Activated T-helper 9 cell treated with anti-CD3 and anti-CD28 coated beads, Interleukin-2, amount 50 U/mL, for 16 hours (primary cell): ENCODE data around the gene CD1B.
"Not testable (repeated sequence)": the region's sequence is repeated elsewhere in the genome, so short reads cannot be mapped to it uniquely, and the experiment has no call there.

Experiments used
- DNase-seq: peaks from one replicate; pipeline ENCODE4 v3.0.0-alpha.2; 2020; ENCODE audit warnings: low read depth

Gene CD1B

DNA sequence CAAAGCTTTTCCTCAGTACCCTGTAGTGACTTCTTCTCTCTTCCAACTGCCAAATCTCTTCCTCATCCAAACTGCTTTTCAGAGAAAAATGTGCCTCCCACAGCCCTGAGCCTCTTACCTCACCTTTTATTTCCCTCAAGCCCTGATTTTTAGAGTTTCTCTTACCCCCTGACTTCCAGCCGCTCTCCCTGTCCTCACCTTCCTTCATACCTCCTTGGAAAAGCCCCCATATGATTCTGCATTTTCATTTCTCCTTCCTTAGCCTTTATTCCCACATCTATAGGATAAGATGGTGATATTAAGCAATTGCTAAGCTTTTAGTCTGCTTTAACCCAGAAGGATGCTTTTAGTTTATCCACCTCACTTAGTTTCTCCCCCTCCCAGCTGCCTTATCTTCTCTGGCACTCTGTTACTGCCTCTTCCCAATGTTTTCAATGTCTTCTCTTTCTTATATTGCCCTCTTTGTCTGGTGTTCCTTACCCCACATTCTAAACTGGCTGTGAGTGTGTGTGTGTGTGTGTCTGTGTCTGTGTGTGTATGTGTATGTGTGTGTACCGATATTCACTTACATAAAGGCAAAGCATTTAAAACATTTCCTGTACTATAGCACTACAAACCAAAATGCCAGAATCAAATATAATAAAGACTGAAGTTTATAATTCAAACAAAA, at the start of gene CD1B:
Gene CD1B, minus strand, starts transcription at position 51 of the 670 bp plus-strand sequence. CDS start 108 bp downstream, outside the sequence.
- DNase-seq: no peak

DNA sequence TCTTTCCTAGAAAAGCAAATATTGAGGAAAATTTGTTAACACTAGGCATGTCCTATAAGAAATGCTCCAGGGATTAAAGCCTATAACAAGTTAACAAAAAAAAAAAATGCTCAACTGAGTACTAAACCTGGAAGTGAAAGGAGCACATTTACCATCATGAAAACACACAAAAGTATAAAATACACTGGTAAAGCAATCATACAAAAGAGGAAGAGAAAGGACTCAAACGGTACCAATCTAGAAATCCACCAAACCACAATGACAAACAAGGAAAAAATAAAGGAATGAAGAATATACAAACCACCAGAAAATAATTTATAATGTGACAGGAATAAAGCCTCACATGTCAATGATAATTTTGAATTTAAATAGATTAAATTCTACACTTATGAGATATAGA, 43.5 kb upstream of the CD1B start:
- no peak for DNase-seq

DNA sequence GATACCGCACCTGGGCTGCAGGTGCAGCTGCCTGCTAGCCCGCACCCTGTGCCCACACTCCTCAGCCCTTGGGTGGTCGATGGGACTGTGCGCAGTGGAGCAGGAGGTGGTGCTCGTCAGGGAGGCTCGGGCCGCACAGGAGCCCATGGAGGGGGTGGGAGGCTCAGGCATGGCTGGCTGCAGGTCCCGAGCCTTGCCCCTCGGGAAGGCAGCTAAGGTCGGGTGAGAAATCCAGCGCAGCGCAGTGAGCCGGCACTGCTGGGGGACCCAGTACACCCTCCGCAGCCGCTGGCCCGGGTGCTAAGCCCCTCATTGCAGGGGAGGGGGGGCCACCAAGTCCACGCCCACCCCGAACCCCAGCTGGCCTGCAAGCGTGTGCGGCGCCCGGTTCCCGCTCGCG, 42.8 kb upstream of the CD1B start:
- DNase-seq: not testable (repeated sequence)

DNA sequence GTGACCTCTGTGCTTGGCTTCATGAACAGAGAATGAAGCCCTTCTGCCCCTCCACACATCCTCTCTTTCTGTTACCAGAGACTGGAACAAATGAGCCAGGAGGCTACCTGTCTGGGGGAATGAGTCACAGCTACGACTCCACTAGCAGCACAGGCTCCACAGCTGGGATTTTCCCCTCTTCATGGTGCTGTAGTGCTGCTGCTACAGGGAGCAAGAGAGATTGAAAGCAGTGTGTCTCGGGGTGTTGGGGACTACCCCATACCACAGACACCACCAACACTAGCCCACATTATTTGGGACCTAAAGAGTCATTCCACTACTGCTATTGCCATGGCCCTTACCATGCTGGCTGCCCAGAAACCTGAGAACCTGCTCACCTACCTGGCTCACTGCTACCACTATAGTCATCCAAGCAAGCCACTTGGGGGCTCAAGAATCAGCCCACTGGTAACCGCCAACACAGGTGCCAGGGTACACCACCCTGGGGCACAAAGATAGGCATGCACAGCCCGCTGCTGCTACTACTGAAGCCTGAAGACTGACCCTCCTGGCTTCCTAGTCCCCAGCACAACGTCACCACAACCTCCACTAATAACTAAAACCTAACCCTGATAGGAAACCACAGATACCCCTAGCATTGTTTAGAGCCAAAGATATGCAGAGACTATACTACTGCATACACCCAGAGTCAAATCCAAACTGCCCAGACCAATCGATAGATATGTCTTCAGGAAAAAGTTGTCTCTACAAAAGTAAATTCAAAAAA, 40.0 kb upstream of the CD1B start:
- DNase-seq: no peak

DNA sequence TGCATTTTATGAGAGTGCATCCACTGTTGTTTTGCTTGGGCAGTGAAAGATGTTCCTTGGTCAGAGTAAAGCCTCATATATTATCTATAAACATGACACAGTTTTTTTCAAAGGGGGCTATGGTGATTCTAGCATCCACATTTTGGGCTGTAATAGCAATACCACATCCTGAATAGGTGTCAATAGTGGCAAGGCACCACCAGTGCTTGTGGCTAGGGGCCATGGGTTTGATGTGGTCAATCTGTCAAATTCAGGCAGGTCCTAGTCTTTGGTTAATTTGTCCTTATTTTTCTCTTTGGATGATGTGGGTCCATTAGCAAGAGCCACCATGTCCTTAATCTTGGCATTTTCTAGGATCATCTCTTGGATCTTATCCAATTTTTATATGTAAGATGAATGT, 35.5 kb upstream of the CD1B start:
- no peak for DNase-seq

DNA sequence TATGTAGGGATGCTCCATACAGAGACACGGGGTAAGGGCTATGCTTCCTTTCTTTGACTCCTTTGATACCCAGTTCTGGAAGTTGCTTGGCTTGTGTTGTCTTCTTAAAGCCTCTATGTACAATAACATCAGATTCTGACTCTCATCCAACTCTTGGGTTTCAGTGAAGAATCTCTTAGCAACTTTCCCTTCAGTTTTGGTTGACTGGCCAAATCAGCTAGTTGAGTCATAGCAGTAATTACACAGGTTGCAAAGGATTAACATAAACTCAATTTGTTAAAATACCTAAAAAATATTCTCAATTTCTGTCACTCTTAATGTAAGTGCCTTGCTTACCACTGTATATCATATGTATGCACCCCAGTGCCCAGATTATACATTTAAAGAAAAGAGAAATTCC, 31.6 kb upstream of the CD1B start:
- no peak for DNase-seq

DNA sequence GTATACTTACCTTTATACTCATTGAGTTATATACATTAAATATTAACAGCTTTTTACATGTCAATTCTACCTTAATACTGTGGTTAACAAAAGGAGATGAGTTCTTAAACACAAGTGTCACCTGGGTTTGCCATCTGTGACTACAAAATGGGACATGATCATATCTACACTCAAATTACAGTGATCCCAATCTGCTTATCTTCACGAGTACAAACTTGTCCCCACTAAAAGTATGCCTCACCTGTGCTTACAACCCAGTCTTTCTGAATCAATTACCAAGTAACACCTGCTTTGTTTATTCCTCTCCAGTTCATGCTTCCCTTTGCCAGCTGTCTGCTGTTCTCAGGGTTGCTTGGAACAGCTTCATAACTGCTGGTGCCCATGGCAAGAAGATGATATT, 31.2 kb upstream of the CD1B start:
- DNase-seq: no peak

DNA sequence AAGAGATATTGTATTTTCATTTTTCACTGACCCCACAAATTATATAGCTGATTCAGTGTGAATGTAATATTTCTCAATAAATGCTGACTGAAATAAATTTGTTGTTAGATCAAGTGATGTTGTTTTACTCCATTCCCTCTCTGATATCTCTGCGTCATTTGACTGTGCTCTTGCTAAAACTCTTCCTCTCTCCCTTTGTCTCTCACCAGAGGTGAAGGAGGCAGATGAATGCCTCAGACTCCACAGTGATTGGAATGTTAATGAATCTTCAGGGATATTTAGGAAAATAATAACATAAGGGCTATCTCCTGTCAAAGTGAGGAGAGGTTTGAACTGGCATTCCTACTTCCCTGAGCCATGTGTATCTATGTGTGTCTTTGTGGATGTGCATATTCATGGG, 26.1 kb upstream of the CD1B start:
- no peak for DNase-seq

DNA sequence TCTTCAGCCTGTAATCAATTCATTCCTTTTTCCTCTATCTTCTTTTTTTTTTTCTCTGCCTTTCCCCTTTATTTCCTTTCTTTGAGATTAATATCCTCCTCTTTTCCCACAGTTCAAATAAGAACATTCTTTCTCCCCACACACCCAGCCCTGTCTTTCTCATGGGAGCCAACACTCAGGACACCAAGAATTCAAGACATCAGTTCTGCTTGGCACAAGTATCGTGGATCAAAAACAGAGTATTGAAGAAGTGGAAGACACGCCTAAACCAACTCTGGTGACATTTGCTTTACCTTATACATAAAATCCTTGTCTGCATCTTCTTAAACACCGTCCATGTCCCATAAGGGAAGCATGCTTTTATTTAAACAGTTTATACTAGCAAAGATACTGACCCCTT, 25.3 kb upstream of the CD1B start:
- DNase-seq: no peak

DNA sequence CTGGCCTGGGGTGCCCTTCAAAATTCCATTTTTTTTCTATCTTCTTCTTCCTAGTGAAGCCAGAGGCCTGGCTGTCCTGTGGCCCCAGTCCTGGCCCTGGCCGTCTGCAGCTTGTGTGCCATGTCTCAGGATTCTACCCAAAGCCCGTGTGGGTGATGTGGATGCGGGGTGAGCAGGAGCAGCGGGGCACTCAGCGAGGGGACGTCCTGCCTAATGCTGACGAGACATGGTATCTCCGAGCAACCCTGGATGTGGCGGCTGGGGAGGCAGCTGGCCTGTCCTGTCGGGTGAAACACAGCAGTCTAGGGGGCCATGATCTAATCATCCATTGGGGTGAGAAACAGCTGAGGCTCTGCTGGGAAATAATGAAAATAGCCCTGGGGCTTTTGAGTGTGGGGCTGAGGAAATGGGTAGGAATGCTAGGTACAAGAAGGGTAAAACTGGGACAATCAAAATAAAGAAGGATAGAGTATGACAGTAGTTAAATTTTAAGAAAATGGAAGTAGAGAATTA, 24.5 kb upstream of the CD1B start:
- DNase-seq: no peak

DNA sequence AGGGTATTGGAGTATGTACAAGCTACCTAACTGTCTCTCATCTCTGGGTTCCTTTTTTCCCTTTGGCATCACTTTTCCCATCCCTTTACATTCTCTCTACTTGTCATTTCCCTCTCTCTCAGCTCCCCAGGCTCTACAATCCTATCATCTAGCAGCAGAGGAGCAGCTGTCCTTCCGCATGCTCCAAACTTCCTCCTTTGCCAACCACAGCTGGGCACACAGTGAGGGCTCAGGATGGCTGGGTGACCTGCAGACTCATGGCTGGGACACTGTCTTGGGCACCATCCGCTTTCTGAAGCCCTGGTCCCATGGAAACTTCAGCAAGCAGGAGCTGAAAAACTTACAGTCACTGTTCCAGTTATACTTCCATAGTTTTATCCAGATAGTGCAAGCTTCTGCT, 22.9 kb upstream of the CD1B start:
- no peak for DNase-seq

DNA sequence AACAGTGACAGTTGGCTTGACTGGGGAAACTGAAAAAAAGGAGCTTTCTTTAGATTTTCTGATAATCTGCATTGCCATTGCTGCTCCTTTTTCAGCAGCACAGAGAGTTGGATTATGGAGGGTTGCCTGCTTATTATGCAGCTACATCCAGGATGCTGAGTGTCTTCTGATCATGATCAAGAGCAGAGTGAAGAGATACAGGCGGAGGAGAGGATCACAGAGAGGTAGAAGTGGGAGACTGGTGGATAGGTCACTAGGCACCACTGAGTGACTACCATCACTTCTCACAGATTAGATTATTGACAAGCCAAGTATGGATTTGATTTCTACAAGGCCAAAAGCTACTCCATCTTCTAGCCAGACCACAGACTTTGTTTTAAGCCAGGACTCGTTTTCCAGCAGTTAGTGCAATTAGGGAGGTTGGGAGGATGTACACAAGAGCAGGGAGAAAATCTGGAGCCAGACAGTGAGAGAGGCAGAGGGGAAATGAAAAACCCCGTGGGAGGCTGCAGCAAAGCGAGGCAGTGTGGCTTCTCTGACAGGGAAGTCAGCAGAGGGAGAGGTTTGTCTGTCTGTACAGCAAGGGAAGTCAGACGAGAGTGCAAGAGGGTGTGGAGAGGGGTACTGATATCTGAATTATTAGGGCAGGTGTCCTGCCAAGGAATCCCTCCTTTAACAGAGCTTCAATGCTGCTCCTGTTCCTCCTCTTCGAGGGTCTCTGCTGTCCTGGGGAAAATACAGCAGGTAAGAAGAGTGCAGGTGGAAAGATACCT, 22.2 kb upstream of the CD1B start, which contains the start of gene CD1E:
Gene CD1E, plus strand, starts transcription at position 592 of the 773 bp plus-strand sequence. Its CDS starts 95 bp downstream, at position 687.
- DNase-seq: no peak

DNA sequence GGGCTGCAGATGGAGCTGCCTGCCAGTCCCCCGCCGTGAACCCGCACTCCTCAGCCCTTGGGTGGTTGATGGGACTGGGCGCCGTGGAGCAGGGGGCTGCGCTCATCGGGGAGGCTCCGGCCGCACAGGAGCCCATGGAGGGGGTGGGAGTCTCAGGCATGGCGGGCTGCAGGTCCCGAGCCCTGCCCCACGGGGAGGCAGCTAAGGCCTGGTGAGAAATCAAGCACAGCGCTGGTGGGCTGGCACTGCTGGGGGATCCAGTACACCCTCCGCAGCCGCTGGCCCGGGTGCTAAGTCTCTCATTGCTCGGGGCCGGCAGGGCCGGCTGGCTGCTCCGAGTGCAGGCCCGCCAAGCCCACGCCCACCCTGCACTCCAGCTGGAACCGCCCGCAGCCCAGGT, 17.6 kb upstream of the CD1B start:
- DNase-seq: not testable (repeated sequence)

DNA sequence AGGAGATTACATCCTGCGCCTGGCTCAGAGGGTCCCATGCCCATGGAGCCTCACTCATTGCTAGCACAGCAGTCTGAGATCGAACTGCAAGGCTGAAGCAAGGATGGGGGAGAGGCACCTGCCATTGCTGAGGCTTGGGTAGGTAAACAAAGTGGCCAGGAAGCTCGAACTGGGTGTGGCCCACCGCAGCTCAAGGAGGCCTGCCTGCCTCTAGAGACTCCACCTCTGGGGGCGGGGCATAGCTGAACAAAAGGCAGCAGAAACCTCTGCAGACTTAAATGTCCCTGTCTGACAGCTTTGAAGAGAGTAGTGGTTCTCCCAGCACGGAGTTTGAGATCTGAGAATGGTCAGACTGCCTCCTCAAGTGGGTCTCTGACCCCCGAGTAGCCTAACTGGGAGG, 5.1 kb upstream of the CD1B start:
- DNase-seq: not testable (repeated sequence)

DNA sequence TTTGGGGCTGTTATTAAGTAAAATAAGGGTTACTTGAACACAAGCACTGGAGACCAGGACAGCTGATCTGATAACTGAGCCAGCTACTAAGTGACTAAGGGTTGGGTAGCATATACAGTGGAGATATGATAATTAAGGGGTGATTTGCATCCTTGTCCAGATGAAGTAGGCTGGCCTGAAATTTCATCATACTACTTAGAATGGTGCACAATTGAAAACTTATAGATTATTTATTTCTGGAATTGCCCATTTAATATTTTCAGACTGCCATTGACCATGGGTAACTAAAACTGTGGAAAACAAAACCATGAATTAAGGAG, 3.8 kb upstream of the CD1B start:
- DNase-seq: no peak

DNA sequence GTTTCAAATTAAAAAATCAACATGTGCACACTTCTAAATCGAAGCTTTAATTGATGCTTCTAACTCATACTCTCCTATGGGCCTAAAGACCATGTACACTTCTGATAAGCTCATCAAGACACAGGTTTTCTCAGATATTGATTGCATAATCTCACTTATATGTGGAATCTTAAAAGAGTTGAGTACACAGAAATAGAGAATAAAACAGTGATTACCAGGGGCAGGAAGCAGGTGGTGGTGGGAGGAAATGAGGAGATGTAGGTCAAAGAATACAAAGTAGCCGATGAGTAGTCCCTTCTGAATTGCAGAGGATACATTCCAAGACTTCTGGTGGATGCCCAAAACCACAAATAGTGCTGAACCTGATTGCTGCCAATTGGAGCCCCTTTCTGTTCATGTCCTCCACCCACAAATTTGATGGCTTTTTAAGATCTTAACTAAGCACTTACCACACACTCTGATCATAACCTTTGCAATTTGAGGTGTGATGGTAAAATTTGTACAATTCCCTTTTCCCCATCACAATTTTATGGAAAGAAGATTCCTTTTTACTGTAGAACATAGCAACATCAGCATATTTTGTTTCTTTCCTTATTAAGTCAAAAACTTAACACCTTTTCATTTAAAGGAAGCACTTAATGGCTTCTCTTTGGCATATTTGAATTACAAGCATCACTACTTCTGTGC, 3.3 kb upstream of the CD1B start:
- DNase-seq: no peak

DNA sequence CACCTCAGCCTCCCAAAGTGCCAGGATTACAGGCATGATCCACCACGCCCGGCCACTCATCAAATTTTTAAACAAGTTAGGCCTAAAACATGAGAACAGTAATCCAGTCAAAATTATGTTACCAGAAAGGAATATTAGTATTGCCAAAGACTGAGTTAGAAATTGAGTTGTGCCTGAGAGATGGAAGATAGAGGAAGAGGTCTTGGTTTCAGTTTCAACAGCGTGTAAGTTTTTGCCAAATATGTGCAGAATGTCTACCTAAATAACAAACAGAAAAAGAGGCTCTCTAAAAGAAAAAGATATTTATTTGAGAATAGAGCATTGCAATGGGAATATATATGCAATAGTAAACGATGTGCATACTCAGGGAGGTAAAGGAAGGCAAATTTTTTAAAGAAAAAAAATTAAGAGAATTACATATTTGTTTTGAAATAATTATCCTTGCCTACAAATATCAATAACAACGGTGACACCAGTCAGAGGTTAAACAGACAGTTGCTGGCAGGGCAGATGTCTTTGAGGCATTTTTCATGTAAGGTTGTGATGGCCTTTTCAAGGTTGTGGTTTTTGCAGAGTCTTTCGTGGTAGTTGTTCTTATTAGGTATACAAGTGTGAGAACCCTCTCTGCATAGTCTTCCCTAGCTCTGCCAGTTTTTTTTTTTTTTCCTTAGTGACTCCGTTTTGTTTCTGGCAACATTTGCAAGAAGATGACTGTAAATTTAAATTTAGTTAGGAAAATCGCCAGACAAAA, 2.2 kb upstream of the CD1B start:
- no peak for DNase-seq

DNA sequence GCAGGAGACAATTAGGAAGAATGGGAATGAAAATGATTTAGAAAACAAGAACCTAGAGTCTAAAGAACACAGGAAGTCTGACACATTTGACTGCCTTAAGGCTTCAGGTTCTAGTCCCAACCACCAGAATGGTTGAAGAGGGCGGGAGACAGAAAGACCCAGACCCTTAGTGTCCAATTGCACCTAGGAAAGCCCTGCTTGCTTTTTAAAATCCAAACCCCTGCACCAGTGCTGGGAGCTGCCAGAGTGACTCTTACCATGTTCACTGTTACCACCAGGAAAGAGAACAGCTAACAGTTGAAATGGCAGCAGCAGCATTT, 265 bp downstream of the CD1B start:
- DNase-seq: no peak

DNA sequence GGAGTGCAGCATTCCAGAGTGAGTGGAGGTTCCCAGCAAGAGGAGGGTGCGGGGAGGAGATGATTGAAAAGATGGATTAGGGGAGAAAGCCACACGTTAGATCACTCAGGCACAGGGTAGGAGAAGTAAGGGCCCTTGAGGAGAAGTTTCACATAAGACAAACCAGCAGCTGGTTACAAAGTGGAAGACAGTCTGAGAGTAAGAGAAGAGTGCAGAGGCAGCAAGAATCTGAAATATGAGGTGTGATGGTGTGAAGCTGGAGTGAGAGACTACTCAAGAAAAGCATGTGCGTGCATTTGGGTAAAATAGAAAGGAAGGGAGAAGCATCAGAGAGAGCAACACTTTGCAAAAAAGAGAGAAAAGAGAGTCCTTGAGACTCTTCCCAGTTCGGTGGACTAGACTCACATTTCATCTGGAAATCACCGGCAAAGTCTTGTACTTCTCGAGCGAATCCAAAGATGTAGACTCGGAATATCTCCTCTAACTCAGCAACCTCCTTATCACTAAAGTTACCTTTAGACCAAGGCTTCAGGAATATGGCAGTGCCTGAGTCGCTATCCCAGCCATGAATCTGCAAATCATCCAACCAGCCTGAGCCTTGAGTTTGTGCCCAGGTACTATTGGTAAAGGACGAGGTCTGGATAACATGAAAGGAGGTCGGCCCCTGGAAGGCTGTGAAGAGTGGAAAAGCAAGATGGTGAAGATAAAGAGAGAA, 783 bp downstream of the CD1B start:
- DNase-seq: no peak

DNA sequence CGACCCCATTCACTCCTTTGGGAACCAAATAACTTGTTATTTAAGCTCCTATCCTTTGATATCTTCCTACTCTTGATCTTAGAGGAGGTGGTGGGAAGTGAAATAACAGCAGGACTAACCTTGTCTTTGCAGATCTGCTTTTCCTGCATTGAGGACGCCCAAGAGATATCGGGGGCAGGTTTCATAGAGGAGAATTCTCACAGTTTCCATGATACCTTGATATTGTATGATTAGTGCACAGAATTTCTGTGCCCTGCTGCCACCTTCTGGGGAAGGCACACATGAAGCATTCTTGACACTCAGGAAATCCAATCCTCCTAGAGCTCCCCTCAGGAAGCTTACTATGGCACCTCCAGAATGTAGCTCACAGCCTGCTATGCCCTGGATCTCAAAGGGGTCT, 1.6 kb downstream of the CD1B start:
- DNase-seq: no peak

DNA sequence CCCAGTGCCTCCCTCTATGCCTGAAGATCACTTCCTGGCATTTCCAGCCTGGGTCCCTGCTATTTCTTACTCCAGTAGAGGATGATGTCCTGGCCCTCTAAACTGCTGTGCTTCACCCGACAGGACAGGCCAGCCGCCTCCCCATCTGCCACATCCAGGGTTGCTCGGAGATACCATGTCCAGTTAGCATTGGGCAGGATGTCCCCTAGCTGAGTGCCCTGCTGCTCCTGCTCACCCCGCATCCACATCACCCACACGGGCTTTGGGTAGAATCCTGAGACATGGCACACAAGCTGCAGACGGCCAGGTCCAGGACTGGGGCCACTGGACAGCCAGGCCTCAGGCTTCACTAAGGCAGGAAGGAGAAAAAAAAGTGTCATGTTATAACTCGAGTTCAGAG, 2.0 kb downstream of the CD1B start:
- no peak for DNase-seq
